ENCODE results near the gene AQP9. TPM values are rescaled to one million over a fixed set of nuclear protein-coding genes. Genes with fewer than 3 reads are reported as not detected.

Gene AQP9
- polyA plus RNA-seq, 2 of the 4 experiments (the other 2 are of a cell fraction) = not detected

GRCh38 chr15:58136731-58137130 lies 1.4 kb upstream of the AQP9 start:
- CTCF ChIA-PET = no interaction called here
- TF ChIP-seq MAZ (IDR thresholded peaks at IDR 0.05; ENCODE audit: borderline replicate concordance, low read depth, low read length) (no peak), RFX5 (IDR thresholded peaks at IDR 0.05) (no peak), ZFP36 (IDR thresholded peaks at IDR 0.05; ENCODE audit: borderline replicate concordance, partially characterized antibody) (no peak)
- H3K4me2 ChIP-seq = no peak overlapping the region
- H3K4me3 ChIP-seq = no peak overlapping the region
- POLR2A ChIA-PET = interaction anchor here (0.6 kb wide), 1 partner anchor 8 kb away, joined by 12 read pairs; no protein-coding TSS in a partner anchor
- peak; percentile 49 for FAIRE-seq
- ATAC-seq = no peak
- H3K9me3 ChIP-seq = no peaks in the 10 kb centered on the region
- WGBS (ENCODE audit: missing lambda C conversion rate) = 5% methylated on average over 1 of the region's 1 CpG
- H3K4me1 ChIP-seq = no peaks in the 10 kb centered on the region
- no peak overlapping the region for H3K27ac ChIP-seq
- DNase-seq (ENCODE audit: low read depth in 1 of 2, low spot score in 1 of 2) = no peak

- FAIRE-seq (peak; percentile 61), ATAC-seq (no peak), DNase-seq (ENCODE audit: low read depth in 1 of 2, low spot score in 1 of 2) (no peak)
- H3K4me1 ChIP-seq = no peaks in the 10 kb centered on the region
- TF ChIP-seq CHD2 (IDR thresholded peaks at IDR 0.05; ENCODE audit: low read length, partially characterized antibody) (no peak), ZNF302 (CRISPR knock-in tag; IDR thresholded peaks at IDR 0.05) (no peak), HDAC2 (IDR thresholded peaks at IDR 0.05) (no peak), ZFP36 (IDR thresholded peaks at IDR 0.05; ENCODE audit: borderline replicate concordance, partially characterized antibody) (no peak), HOXB13 (CRISPR knock-in tag; IDR thresholded peaks at IDR 0.05; ENCODE audit: low read depth) (no peak), PBX3 (IDR thresholded peaks at IDR 0.05) (no peak), FOXS1 (CRISPR knock-in tag; IDR thresholded peaks at IDR 0.05) (no peak), NPAS2 (CRISPR knock-in tag; IDR thresholded peaks at IDR 0.05; ENCODE audit: borderline replicate concordance) (no peak), ESRRA (IDR thresholded peaks at IDR 0.05; ENCODE audit: borderline replicate concordance, low read length) (no peak), SMC3 (IDR thresholded peaks at IDR 0.05) (no peak), CBX2 (IDR thresholded peaks at IDR 0.05; ENCODE audit: borderline replicate concordance, low read depth) (no peak), RCOR1 (IDR thresholded peaks at IDR 0.05; ENCODE audit: low read depth, low read length) (no peak)
- ChIA-PET POLR2A (no interaction called here), CTCF (interaction anchor here (0.6 kb wide), 1 partner anchor 29 kb away, joined by 3 read pairs; no protein-coding TSS in a partner anchor)
- H3K4me2 ChIP-seq = no peak overlapping the region
- no peaks in the 10 kb centered on the region for H3K9me3 ChIP-seq
- 7% methylated on average over 1 of the region's 1 CpG for WGBS (ENCODE audit: missing lambda C conversion rate)
- H3K27ac ChIP-seq = no peak overlapping the region
- no peak overlapping the region for H3K4me3 ChIP-seq
These were observed 495 bp upstream of the AQP9 start for GRCh38 chr15:58137686-58138085.

- Histone ChIP-seq H3K9me3 (no peaks in the 10 kb centered on the region), H3K4me1 (no peaks in the 10 kb centered on the region), H3K4me2 (no peak overlapping the region), H3K27ac (no peak overlapping the region), H3K4me3 (no peak overlapping the region)
- CTCF ChIA-PET = interaction anchor here (2.1 kb wide), 1 partner anchor 43 kb away, joined by 6 read pairs; no protein-coding TSS in a partner anchor
- FAIRE-seq = no peak
- no peak for DNase-seq (ENCODE audit: low read depth in 1 of 2, low spot score in 1 of 2)
- POLR2A ChIA-PET = no interaction called here
- WGBS (ENCODE audit: missing lambda C conversion rate) = 25% methylated on average over 5 of the region's 5 CpGs
- TF ChIP-seq BHLHE40 (IDR thresholded peaks at IDR 0.05; ENCODE audit: low read depth, low read length) (no peak), POLR2AphosphoS2 (conservative IDR thresholded peaks at IDR 0.05; ENCODE audit: low read length) (no peak), HOXB13 (CRISPR knock-in tag; IDR thresholded peaks at IDR 0.05; ENCODE audit: low read depth) (no peak)
- ATAC-seq = no peak
These were observed 1.3 kb downstream of the AQP9 start for GRCh38 chr15:58139276-58139988.

GRCh38 chr15:58139989-58140522 lies 1.9 kb downstream of the AQP9 start:
- Histone ChIP-seq H3K4me2 (no peak overlapping the region), H3K27ac (no peak overlapping the region), H3K4me1 (no peaks in the 10 kb centered on the region), H3K9me3 (no peaks in the 10 kb centered on the region), H3K4me3 (no peak overlapping the region)
- TF ChIP-seq RNF2 (IDR thresholded peaks at IDR 0.05; ENCODE audit: borderline replicate concordance, low read depth) (no peak), NFE2L2 (conservative IDR thresholded peaks at IDR 0.05; ENCODE audit: low read length) (no peak), ESRRA (IDR thresholded peaks at IDR 0.05; ENCODE audit: borderline replicate concordance, low read length) (no peak), USF2 (IDR thresholded peaks at IDR 0.05) (no peak), EP300 (IDR thresholded peaks at IDR 0.05) (no peak), CEBPB (IDR thresholded peaks at IDR 0.05) (no peak), RARB (CRISPR knock-in tag; IDR thresholded peaks at IDR 0.05) (no peak)
- 7% methylated on average over 3 of the region's 3 CpGs for WGBS (ENCODE audit: missing lambda C conversion rate)
- ATAC-seq (no peak), FAIRE-seq (no peak), DNase-seq (ENCODE audit: low read depth in 1 of 2, low spot score in 1 of 2) (no peak)
- ChIA-PET CTCF (interaction anchor here (0.5 to 2.1 kb wide), 3 partner anchors 43 to 1501 kb away, joined by 3 to 6 read pairs (median 4); no protein-coding TSS in a partner anchor), POLR2A (no interaction called here)
